MG63 (cell line): ENCODE measurements around the gene PANX1. TPM values are rescaled to one million over a fixed set of nuclear protein-coding genes. Genes with fewer than 3 reads are reported as not detected.
A peak's percentile ranks its signal among the peaks of the same experiment; 100 is the strongest.
"Not testable (repeated sequence)": the region's sequence is repeated elsewhere in the genome, so short reads cannot be mapped to it uniquely, and the experiment has no call there.

ENCODE experiments used
- DNase-seq: peaks from one replicate; pipeline ENCODE4 v3.0.0-alpha.2; 2020
- H3K27me3 ChIP-seq: fragments of 250-450 bp; sonication (Bioruptor Pico); 2 replicates; pipeline ENCODE4 v1.5.1; 2020; ENCODE audit warnings: mild to moderate bottlenecking, moderate library complexity
- H3K36me3 ChIP-seq: fragments of 250-450 bp; sonication (Bioruptor Pico); 2 replicates; pipeline ENCODE4 v1.5.1; 2020; ENCODE audit warnings: mild to moderate bottlenecking, moderate library complexity
- H3K4me3 ChIP-seq: fragments of 250-450 bp; sonication (Bioruptor Pico); 2 replicates; pipeline ENCODE4 v1.5.1; 2020; ENCODE audit warnings: mild to moderate bottlenecking, moderate library complexity
- H3K9me3 ChIP-seq: fragments of 250-450 bp; sonication (Bioruptor Pico); 2 replicates; pipeline ENCODE4 v1.5.1; 2020; ENCODE audit warnings: mild to moderate bottlenecking, moderate library complexity
- total RNA-seq: library from RNA; depleted of rRNA; stranded (reverse); fragments of >200 nt; shearing (Covaris generic); gene quantifications from 2 replicates; pipeline ENCODE4 v1.2.3, GENCODE V29; 2014; ENCODE audit warnings: low replicate concordance

Gene PANX1
- total RNA-seq, 1 experiment from 2014 or later = 16.8 TPM

GRCh38 chr11:94157339-94157738 lies 28.7 kb downstream of the PANX1 start:
- not testable (repeated sequence) for H3K27me3 ChIP-seq, H3K4me3 ChIP-seq, DNase-seq, H3K36me3 ChIP-seq, H3K9me3 ChIP-seq

- Histone ChIP-seq H3K4me3 (no peak overlapping the region), H3K9me3 (0 out of 2 replicates have a peak, but pooled peaks cover 2% of the 10 kb centered on the region), H3K36me3 (no peaks in the 10 kb centered on the region), H3K27me3 (no peaks in the 10 kb centered on the region)
- no peak for DNase-seq
Observed at GRCh38 chr11:94168882-94169281, 40.2 kb downstream of the PANX1 start.

GRCh38 chr11:94169516-94169915 lies 40.9 kb downstream of the PANX1 start:
- Histone ChIP-seq H3K9me3 (0 out of 2 replicates have a peak, but pooled peaks cover 2% of the 10 kb centered on the region), H3K4me3 (no peak overlapping the region), H3K36me3 (no peaks in the 10 kb centered on the region), H3K27me3 (no peaks in the 10 kb centered on the region)
- DNase-seq = no peak

GRCh38 chr11:94169930-94170545 lies 41.4 kb downstream of the PANX1 start:
- no peaks in the 10 kb centered on the region for H3K36me3 ChIP-seq
- no peaks in the 10 kb centered on the region for H3K27me3 ChIP-seq
- H3K9me3 ChIP-seq = 0 out of 2 replicates have a peak, but pooled peaks cover 2% of the 10 kb centered on the region
- no peak overlapping the region for H3K4me3 ChIP-seq
- DNase-seq = no peak

- Histone ChIP-seq H3K9me3 (0 out of 2 replicates have a peak, but pooled peaks cover 2% of the 10 kb centered on the region), H3K27me3 (no peaks in the 10 kb centered on the region), H3K4me3 (no peak overlapping the region), H3K36me3 (no peaks in the 10 kb centered on the region)
- DNase-seq = no peak
Observed at GRCh38 chr11:94170953-94171352, 42.3 kb downstream of the PANX1 start.

- H3K27me3 ChIP-seq = no peaks in the 10 kb centered on the region
- H3K36me3 ChIP-seq = no peaks in the 10 kb centered on the region
- no peaks in the 10 kb centered on the region for H3K9me3 ChIP-seq
- peak; percentile 29 for DNase-seq
- H3K4me3 ChIP-seq = no peak overlapping the region
Observed at GRCh38 chr11:94171693-94172440, 43.2 kb downstream of the PANX1 start.

GRCh38 chr11:94175535-94175934 lies 46.9 kb downstream of the PANX1 start:
- Histone ChIP-seq H3K27me3 (no peaks in the 10 kb centered on the region), H3K36me3 (peaks cover 1% of the 10 kb centered on the region; the same call in 1 of the 2 replicates), H3K4me3 (no peak overlapping the region), H3K9me3 (no peaks in the 10 kb centered on the region)
- peak; percentile 30 for DNase-seq

- Histone ChIP-seq H3K4me3 (no peak overlapping the region), H3K9me3 (no peaks in the 10 kb centered on the region), H3K27me3 (no peaks in the 10 kb centered on the region), H3K36me3 (peaks cover 8% of the 10 kb centered on the region; the same call in 1 of the 2 replicates)
- no peak for DNase-seq
Observed at GRCh38 chr11:94178331-94178730, 49.7 kb downstream of the PANX1 start.

- Histone ChIP-seq H3K9me3 (no peaks in the 10 kb centered on the region), H3K27me3 (no peaks in the 10 kb centered on the region), H3K36me3 (peaks cover 11% of the 10 kb centered on the region; the same call in 1 of the 2 replicates), H3K4me3 (no peak overlapping the region)
- DNase-seq = no peak
Observed at GRCh38 chr11:94179696-94180095, 51.1 kb downstream of the PANX1 start.

- no peak for DNase-seq
- H3K4me3 ChIP-seq = no peak overlapping the region
- no peaks in the 10 kb centered on the region for H3K9me3 ChIP-seq
- H3K27me3 ChIP-seq = no peaks in the 10 kb centered on the region
- H3K36me3 ChIP-seq = peaks cover 11% of the 10 kb centered on the region; the same call in 1 of the 2 replicates
Observed at GRCh38 chr11:94181526-94181925, 52.9 kb downstream of the PANX1 start.

GRCh38 chr11:94181943-94182342 lies 53.3 kb downstream of the PANX1 start:
- DNase-seq = no peak
- no peak overlapping the region for H3K4me3 ChIP-seq
- H3K36me3 ChIP-seq = peaks cover 11% of the 10 kb centered on the region; the same call in 1 of the 2 replicates

GRCh38 chr11:94183251-94183885 lies 54.7 kb downstream of the PANX1 start:
- no peak overlapping the region for H3K4me3 ChIP-seq
- DNase-seq = no peak
- no peaks in the 10 kb centered on the region for H3K27me3 ChIP-seq
- peaks cover 11% of the 10 kb centered on the region; the same call in 1 of the 2 replicates for H3K36me3 ChIP-seq
- no peaks in the 10 kb centered on the region for H3K9me3 ChIP-seq

More at GRCh38 chr11:94181943-94182342, 53.3 kb downstream of the PANX1 start:
- Histone ChIP-seq H3K9me3 (no peaks in the 10 kb centered on the region), H3K27me3 (no peaks in the 10 kb centered on the region)

- H3K36me3 ChIP-seq = peaks cover 11% of the 10 kb centered on the region; the same call in 1 of the 2 replicates
- H3K9me3 ChIP-seq = no peaks in the 10 kb centered on the region
- H3K27me3 ChIP-seq = no peaks in the 10 kb centered on the region
- DNase-seq = peak; percentile 28
- H3K4me3 ChIP-seq = no peak overlapping the region
Observed at GRCh38 chr11:94183886-94184264, 55.2 kb downstream of the PANX1 start.

GRCh38 chr11:94184362-94184761 lies 55.7 kb downstream of the PANX1 start:
- DNase-seq = no peak
- H3K36me3 ChIP-seq = peaks cover 11% of the 10 kb centered on the region; the same call in 1 of the 2 replicates
- H3K27me3 ChIP-seq = no peaks in the 10 kb centered on the region
- no peak overlapping the region for H3K4me3 ChIP-seq
- no peaks in the 10 kb centered on the region for H3K9me3 ChIP-seq

GRCh38 chr11:94184846-94185245 lies 56.2 kb downstream of the PANX1 start:
- Histone ChIP-seq H3K9me3 (no peaks in the 10 kb centered on the region), H3K36me3 (peaks cover 11% of the 10 kb centered on the region; the same call in 1 of the 2 replicates), H3K27me3 (no peaks in the 10 kb centered on the region), H3K4me3 (no peak overlapping the region)
- DNase-seq = no peak

GRCh38 chr11:94185416-94186084 lies 56.9 kb downstream of the PANX1 start:
- Histone ChIP-seq H3K4me3 (no peak overlapping the region), H3K36me3 (peaks cover 9% of the 10 kb centered on the region; the same call in 1 of the 2 replicates), H3K9me3 (no peaks in the 10 kb centered on the region), H3K27me3 (no peaks in the 10 kb centered on the region)
- no peak for DNase-seq
